GM19328 (cell line): ENCODE results near the gene HACE1.
"Not testable (repeated sequence)": the region's sequence is repeated elsewhere in the genome, so short reads cannot be mapped to it uniquely, and the experiment has no call there.

Experiments used
- ATAC-seq: cut with Tn5 transposase; IDR thresholded peaks from one replicate; pipeline ENCODE4 v1.9.1; 2021; ENCODE audit warnings: mild to moderate bottlenecking, moderate library complexity; ENCODE audit not compliant: unreplicated experiment

The HACE1 gene

GRCh38 chr6:104829183-104829958 lies 30.3 kb downstream of the HACE1 start:
- no peak for ATAC-seq

- no peak for ATAC-seq
Observed at GRCh38 chr6:104828478-104828877, 31.2 kb downstream of the HACE1 start.

DNA sequence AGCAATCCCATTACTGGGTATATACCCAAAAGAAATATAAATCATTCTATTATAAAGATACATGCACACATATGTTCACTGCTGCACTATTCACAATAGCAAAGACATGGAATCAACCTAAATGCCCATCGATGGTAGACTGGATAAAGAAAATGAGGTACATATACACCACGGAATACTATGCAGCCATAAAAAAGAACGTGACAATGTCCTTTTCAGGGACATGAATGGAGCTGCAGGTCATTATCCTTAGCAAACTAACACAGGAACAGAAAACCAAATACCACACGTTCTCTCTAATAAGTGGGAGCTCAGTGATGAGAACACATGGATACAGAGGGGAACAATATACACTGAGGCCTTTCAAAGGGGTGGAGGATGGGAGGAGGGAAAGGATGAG lies 38.9 kb downstream of the HACE1 start:
- not testable (repeated sequence) for ATAC-seq

DNA sequence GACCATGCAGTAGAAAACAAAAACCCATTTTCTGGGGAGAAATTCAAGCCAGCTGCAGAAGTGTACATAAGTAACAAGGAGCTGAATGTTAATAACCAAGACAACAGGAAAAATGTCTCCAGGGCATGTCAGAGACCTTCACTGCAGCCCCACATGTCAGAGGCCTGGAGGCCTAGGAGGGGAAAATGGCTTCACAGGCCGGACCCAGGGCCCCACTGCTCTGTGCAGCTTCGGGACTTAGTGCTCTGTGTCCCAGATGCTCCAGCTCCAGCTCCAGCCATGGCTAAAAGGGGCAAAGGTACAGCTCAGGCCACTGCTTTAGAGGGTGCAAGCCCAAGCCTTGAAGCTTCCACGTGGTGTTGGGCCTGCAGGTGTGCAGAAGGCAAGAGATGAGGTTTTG lies 43.6 kb downstream of the HACE1 start:
- no peak for ATAC-seq

GRCh38 chr6:104814743-104815142 lies 45.0 kb downstream of the HACE1 start:
- no peak for ATAC-seq

DNA sequence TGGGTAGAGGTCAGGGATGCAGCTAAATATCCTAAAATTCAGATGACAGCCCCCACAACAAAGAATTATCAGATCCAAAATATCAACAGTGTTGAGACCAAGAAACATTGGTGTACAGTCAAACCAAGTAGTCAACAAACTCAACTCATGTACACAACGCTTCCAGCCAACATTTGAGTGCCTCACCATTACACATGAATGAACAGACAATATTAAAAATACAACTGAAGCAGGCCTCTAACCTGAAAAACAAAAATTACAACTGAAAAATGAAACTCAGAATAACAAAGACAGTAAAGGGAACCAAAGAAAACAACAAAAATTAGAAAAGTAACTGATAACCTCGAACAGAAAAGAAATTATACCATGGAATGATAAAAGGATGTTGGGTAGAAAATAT lies 46.2 kb downstream of the HACE1 start:
- ATAC-seq: no peak

DNA sequence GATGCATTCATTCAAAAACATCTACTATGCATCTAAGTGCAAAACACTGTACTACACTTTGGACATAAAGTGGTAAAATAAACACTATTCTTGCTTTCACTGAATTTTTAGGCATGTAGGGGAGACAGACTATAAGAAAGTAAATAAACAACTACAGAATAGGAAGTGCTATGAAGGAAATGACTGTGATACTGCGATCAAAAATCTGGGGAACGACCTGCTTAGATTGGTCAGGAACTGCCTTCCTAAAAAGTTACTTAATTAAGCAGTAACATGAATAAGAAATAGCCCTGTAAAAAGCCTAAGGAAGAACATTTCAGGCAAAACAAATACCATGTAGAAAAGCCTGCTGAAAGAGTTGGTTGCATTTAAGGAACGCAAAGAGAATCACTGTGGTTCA lies 50.6 kb downstream of the HACE1 start:
- no peak for ATAC-seq

GRCh38 chr6:104805335-104805734 lies 54.4 kb downstream of the HACE1 start:
- ATAC-seq: not testable (repeated sequence)

- ATAC-seq: no peak
Observed at GRCh38 chr6:104799134-104799657, 60.5 kb downstream of the HACE1 start.

GRCh38 chr6:104796031-104796785 lies 63.5 kb downstream of the HACE1 start:
- ATAC-seq: no peak

GRCh38 chr6:104795363-104795762 lies 64.4 kb downstream of the HACE1 start:
- ATAC-seq: no peak

DNA sequence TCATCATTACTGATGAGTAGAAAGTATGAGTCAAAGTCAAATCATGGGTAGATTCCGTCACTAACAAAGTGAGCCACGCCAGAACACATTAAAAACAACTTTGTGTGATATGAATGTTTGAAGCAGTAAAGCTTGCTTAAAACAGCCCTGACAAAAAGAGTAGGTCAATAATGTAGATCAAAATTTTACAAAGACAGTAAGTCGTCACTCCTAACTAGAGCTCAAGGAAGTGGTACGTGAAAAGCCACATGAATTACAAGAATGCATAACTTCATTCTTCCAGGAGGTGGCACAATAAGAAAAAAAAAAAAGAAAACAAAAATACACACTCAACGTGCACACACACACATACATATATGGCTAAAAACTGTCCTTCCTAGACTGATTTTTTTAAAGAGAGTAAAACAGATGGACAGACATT lies 69.9 kb downstream of the HACE1 start:
- ATAC-seq: peak; percentile 89

DNA sequence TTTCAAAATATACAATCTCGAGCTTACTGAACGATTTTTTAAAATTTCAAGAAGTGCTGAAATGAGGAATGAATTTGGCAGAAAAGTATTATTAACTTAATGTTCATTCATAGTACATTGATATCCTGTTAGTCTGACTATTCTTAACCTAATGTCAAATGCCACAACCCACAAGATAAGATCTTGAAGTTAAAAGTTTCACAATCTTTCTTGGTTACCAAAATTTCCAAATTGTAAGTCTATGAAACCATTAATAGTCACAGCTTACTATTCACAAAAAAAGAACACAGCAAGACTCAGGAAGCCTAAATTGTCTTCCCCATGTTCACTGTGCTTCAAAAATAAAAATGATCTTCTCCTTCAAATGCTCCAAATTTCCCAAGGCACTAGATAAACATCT lies 71.3 kb downstream of the HACE1 start:
- ATAC-seq: no peak

- ATAC-seq: no peak
Observed at GRCh38 chr6:104787305-104787704, 72.4 kb downstream of the HACE1 start.

DNA sequence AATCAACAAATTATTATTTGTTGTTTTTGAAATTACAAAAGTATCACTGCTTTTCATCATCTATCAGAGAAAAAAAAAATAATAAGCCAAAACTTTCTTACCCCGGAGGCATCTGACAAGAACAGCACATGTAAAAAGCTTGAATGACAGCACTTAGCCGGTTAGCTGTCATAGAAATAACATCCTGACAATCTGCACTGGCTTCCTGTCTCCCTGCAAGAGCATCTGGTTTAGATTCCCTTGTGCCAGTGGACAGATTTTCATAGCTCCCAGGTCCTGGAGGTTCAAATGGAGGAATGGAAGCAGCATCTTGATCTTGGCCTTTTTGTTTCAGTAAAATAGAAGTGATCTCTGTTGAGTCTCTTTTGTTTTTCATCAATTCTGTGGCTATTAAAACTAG lies 74.8 kb downstream of the HACE1 start:
- ATAC-seq: no peak

GRCh38 chr6:104771258-104771832 lies 88.4 kb downstream of the HACE1 start:
- peak; percentile 84 for ATAC-seq

- ATAC-seq: no peak
Observed at GRCh38 chr6:104768906-104769305, 90.8 kb downstream of the HACE1 start.

DNA sequence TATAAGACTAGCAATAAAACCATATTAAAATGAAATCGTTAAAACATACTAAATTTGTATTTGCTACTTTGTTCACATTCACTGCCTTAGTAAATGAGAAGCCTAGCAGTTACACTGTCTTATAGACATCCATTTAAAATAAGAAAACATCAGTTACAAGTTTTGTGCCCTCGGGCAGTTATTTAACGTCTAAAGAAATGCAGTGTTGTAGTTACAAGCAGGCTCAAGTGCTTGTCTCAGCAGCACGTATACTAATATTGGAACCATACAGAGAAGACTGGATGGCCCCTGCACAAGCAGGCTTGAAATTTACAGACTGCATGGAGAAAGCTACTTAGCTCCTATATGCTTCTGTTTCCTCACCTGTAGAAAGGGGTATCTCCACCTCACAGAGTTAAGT lies 93.1 kb downstream of the HACE1 start:
- ATAC-seq: no peak

DNA sequence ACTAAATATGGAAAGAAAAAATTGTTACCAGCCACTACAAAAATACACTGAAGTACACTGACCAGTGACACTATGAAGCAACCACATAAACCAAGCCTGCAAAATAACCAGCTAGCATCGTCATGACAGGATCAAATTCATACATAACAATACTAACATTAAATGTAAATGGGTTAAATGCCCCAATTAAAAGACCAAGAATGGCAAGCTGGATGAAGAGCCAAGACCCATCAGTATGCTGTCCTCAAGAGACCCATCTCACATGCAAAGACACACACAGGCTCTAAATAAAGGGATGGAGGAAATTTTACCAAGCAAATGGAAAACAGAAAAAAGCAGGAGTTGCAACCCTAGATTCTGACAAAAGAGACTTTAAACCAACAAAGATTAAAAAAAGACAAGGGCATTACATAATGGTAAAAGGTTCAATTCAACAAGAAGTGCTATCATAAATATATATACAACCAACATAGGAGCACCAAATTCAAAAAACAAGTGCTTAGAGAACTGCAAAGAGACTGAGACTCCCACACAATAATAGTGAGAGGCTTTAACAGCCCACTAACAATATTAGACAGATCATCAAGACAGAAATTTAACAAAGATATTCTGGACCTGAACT lies 104.8 kb downstream of the HACE1 start:
- no peak for ATAC-seq

DNA sequence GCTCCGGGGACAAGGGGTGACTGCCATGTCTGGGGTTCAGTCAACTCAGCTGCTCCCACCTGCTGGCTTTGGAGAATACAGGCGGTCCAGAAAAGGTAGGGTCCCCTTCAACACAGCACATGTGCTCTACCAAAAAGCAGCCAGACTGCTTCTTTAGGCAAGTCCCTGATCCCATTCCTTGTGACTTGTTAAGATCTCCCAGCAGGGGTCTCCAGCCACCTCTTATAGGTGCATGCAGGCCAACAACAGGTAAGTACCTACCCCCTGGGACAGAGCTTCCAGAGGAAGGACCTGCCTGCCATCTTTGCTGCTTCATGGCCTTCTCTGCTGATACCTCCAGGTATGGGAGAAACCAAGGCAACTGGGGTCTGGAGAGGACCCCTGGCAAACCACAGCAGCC lies 106.5 kb downstream of the HACE1 start:
- ATAC-seq: no peak

GRCh38 chr6:104750449-104750848 lies 109.3 kb downstream of the HACE1 start:
- ATAC-seq: no peak
